ENCODE data around the gene DOC2B.
"Not testable (repeated sequence)": the region's sequence is repeated elsewhere in the genome, so short reads cannot be mapped to it uniquely, and the experiment has no call there.

Gene DOC2B

GRCh38 chr17:226108-227077, 44.9 kb upstream of the DOC2B start:
- no peak overlapping the region for H3K4me3 ChIP-seq (ENCODE audit: low read depth, low read length)
- DNase-seq (ENCODE audit: low read depth) = no peak
- no peak for TF ChIP-seq CTCF (IDR thresholded peaks at IDR 0.05; ENCODE audit: insufficient read depth, low read depth, low read length, missing control alignments)

DNA sequence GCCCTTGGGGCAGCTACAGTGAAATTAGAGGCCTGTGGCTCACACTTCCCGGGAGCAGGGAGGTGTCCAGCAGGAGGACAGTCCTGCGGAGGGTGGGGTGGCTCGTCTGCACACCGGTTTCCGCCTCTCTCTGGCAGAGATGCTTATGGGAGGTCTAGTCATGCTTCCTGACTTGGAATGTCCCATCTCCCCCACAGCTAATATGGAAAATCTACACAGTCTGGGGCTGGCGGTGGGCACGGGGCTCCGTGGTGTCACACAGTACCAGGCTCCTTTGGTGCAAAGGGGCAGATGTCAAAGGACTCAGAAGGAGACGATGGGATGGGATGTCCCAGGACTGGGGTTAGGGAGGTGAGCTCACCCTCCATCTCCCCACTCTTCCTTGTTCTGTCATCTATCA, 44.1 kb upstream of the DOC2B start:
- DNase-seq (ENCODE audit: low read depth) = no peak
- no peak for TF ChIP-seq CTCF (IDR thresholded peaks at IDR 0.05; ENCODE audit: insufficient read depth, low read depth, low read length, missing control alignments)
- H3K4me3 ChIP-seq (ENCODE audit: low read depth, low read length) = no peak overlapping the region

DNA sequence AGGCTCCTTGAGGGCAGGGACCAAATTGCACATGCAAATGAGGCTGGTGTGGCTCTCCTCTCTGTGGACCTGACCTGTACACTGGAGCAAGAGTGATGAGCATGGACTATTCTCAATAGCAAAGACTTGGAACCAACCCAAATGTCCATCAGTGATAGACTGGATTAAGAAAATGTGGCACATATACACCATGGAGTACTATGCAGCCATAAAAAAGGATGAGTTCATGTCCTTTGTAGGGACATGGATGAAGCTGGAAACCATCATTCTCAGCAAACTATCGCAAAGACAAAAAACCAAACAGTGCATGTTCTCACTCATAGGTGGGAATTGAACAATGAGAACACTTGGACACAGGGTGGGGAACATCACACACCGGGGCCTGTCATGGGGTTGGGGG, 43.1 kb upstream of the DOC2B start:
- not testable (repeated sequence) for DNase-seq (ENCODE audit: low read depth); H3K4me3 ChIP-seq (ENCODE audit: low read depth, low read length)

GRCh38 chr17:223723-224471, 42.4 kb upstream of the DOC2B start:
- TF ChIP-seq CTCF (IDR thresholded peaks at IDR 0.05; ENCODE audit: insufficient read depth, low read depth, low read length, missing control alignments) = no peak
- H3K4me3 ChIP-seq (ENCODE audit: low read depth, low read length) = no peak overlapping the region
- no peak for DNase-seq (ENCODE audit: low read depth)

- no peak for DNase-seq (ENCODE audit: low read depth)
- H3K4me3 ChIP-seq (ENCODE audit: low read depth, low read length) = no peak overlapping the region
- no peak for TF ChIP-seq CTCF (IDR thresholded peaks at IDR 0.05; ENCODE audit: insufficient read depth, low read depth, low read length, missing control alignments)
Observed at GRCh38 chr17:222172-222571, 40.7 kb upstream of the DOC2B start.

DNA sequence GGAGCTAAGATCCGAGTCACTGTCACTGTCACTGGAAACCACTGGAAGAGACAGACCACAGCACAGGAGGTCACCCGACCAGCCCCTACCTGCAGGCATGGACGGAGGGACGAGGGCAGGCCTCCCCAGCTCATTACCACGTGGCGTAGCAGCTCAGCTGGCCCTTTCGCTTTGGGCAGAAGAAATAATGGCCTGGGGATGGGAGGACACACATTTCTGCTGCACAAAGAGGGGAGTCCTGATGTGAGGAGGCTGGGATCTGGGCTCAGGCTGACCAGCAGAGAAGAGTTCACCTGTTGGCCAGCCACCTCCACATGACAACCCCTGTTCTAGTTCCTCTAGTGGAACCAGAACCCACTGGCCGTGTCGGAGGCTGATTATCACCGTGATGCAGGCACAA, 38.2 kb upstream of the DOC2B start:
- no peak for TF ChIP-seq CTCF (IDR thresholded peaks at IDR 0.05; ENCODE audit: insufficient read depth, low read depth, low read length, missing control alignments)
- DNase-seq (ENCODE audit: low read depth) = no peak
- no peak overlapping the region for H3K4me3 ChIP-seq (ENCODE audit: low read depth, low read length)

DNA sequence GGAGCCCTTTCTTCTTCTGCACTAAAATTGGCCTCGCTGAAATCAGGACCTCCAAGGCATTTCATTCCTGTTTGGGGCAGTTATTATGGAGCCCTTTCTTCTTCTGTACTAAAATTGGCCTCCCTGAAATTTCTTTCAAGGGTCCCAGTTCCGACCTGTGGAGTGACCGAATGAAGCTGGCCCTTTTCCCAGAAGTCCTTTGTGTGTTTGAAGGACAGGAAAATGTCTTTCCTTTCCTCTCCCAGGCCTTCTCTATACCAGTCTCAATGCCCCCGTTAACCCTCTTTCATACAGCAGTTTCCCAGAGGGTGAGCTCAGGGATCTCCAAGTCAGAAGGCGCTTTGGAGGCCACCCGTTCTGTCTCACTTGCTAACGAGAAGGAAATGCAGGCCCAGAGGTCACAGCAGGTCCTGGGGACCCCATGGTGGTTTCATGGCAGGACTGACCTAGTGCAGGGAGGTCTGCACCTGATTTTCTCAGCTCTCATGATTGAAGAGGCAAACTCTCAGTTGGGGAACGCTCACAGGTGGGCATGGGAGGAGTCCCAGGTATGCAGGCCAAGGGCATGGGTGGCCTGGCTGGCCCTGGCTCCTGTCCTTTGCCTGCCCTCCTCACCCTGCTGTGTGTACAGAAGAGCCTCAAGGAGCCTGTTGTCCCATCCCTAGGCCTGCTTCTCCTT, 37.1 kb upstream of the DOC2B start:
- TF ChIP-seq CTCF (IDR thresholded peaks at IDR 0.05; ENCODE audit: insufficient read depth, low read depth, low read length, missing control alignments) = no peak
- no peak for DNase-seq (ENCODE audit: low read depth)
- H3K4me3 ChIP-seq (ENCODE audit: low read depth, low read length) = no peak overlapping the region

Measured in GM12865 (cell line).